Measurements from ENCODE around the gene RPS6KB2. TPM values are rescaled to one million over a fixed set of nuclear protein-coding genes. Genes with fewer than 3 reads are reported as not detected.

The RPS6KB2 gene
- total and polyA plus RNA-seq, 9 of the 15 experiments (the other 6 are each of a cell fraction or from before 2014, with no cell fraction given), result 0.42 to 122 (median 82.6) TPM

DNA sequence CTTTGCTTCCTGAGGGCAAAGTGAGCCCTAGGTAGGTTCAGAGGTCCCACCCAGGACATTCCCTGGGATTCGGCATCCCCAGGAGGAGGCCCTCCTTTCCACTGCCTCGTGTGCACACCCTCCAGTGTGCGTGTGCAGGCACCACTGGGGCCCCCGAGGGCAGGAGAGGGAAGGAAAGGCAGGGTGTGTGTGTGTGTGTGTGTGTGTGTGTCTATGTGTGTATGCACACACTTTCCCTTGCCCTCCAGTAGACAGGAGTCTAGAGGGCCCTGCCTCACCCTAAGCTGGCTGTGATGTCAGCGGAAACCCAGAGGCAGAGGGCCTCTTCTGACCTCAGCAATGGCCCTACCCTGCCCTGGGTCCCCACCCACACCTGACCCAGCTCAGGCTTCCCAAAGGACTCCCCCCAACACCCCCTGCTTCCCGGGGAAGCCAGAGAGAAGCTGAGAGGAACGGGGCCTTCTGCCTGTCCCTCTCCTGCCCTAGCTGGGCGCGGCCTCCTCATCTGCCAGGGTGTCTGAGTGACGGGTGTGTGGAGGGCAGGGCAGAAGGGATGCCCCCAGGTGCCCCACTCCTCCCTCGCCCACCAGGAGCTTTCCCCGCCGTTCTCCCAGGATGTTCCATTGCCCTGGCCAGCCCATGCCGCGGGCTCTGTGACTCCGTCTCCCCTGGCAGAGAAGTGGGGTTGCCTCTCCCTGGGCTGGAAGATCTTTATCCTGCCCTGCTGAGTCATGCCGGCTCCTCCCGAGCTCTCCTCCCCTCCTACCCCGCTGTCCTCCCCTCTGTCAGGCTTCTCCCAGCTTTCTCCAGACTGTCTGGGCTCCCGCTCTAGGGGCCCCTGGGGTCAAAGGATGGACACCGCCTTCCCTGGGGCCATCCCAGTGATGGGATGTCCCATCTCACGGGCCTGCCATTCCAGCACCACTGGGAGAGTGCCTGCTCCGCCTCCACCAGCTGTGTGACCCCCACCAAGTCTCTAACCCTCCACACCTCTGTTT, 48.9 kb upstream of the RPS6KB2 start (continued):
- TF ChIP-seq ZNF197 (CRISPR knock-in tag; IDR thresholded peaks at IDR 0.05; ENCODE audit: low read depth) (no peak), PRPF4 (IDR thresholded peaks at IDR 0.05; ENCODE audit: insufficient read depth, low read depth, low read length, poor library complexity, severe bottlenecking) (no peak), E2F3 (CRISPR knock-in tag; IDR thresholded peaks at IDR 0.05) (peak; percentile 44; the same call in 1 of the 2 replicates), CBX8 (IDR thresholded peaks at IDR 0.05; ENCODE audit: borderline replicate concordance, extremely low read depth, low read depth, low read length, poor library complexity, severe bottlenecking) (no peak), CEBPG (CRISPR knock-in tag; IDR thresholded peaks at IDR 0.05) (no peak), CEBPG (tag; conservative IDR thresholded peaks at IDR 0.05 in 1 of 2, IDR thresholded peaks at IDR 0.05 in 1 of 2) (no peak), KLF1 (tag; IDR thresholded peaks at IDR 0.05) (peak; percentile 18; the same call in 1 of the 2 replicates), CHD4 (IDR thresholded peaks at IDR 0.05; ENCODE audit: insufficient read depth, insufficient replicate concordance, low read depth, low read length, poor library complexity, severe bottlenecking) (no peak), SRSF1 (IDR thresholded peaks at IDR 0.05; ENCODE audit: low read depth, low read length) (no peak), ZNF316 (IDR thresholded peaks at IDR 0.05) (peak; percentile 87), TAF9B (IDR thresholded peaks at IDR 0.05; ENCODE audit: partially characterized antibody) (no peak), ZBTB17 (CRISPR knock-in tag; IDR thresholded peaks at IDR 0.05) (peak; percentile 64; the same call in 1 of the 2 replicates), ERF (CRISPR knock-in tag; IDR thresholded peaks at IDR 0.05) (peak; percentile 90)
- TF ChIP-seq, protein P1, sequence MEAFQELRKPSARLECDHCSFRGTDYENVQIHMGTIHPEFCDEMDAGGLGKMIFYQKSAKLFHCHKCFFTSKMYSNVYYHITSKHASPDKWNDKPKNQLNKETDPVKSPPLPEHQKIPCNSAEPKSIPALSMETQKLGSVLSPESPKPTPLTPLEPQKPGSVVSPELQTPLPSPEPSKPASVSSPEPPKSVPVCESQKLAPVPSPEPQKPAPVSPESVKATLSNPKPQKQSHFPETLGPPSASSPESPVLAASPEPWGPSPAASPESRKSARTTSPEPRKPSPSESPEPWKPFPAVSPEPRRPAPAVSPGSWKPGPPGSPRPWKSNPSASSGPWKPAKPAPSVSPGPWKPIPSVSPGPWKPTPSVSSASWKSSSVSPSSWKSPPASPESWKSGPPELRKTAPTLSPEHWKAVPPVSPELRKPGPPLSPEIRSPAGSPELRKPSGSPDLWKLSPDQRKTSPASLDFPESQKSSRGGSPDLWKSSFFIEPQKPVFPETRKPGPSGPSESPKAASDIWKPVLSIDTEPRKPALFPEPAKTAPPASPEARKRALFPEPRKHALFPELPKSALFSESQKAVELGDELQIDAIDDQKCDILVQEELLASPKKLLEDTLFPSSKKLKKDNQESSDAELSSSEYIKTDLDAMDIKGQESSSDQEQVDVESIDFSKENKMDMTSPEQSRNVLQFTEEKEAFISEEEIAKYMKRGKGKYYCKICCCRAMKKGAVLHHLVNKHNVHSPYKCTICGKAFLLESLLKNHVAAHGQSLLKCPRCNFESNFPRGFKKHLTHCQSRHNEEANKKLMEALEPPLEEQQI (IDR thresholded peaks at IDR 0.05), result no peak
- TF ChIP-seq, protein P2, sequence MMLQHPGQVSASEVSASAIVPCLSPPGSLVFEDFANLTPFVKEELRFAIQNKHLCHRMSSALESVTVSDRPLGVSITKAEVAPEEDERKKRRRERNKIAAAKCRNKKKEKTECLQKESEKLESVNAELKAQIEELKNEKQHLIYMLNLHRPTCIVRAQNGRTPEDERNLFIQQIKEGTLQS (IDR thresholded peaks at IDR 0.05), result peak; percentile 85
- TF ChIP-seq, protein P2 (CRISPR knock-in tag; conservative IDR thresholded peaks at IDR 0.05), result no peak
- TF ChIP-seq, protein P3, sequence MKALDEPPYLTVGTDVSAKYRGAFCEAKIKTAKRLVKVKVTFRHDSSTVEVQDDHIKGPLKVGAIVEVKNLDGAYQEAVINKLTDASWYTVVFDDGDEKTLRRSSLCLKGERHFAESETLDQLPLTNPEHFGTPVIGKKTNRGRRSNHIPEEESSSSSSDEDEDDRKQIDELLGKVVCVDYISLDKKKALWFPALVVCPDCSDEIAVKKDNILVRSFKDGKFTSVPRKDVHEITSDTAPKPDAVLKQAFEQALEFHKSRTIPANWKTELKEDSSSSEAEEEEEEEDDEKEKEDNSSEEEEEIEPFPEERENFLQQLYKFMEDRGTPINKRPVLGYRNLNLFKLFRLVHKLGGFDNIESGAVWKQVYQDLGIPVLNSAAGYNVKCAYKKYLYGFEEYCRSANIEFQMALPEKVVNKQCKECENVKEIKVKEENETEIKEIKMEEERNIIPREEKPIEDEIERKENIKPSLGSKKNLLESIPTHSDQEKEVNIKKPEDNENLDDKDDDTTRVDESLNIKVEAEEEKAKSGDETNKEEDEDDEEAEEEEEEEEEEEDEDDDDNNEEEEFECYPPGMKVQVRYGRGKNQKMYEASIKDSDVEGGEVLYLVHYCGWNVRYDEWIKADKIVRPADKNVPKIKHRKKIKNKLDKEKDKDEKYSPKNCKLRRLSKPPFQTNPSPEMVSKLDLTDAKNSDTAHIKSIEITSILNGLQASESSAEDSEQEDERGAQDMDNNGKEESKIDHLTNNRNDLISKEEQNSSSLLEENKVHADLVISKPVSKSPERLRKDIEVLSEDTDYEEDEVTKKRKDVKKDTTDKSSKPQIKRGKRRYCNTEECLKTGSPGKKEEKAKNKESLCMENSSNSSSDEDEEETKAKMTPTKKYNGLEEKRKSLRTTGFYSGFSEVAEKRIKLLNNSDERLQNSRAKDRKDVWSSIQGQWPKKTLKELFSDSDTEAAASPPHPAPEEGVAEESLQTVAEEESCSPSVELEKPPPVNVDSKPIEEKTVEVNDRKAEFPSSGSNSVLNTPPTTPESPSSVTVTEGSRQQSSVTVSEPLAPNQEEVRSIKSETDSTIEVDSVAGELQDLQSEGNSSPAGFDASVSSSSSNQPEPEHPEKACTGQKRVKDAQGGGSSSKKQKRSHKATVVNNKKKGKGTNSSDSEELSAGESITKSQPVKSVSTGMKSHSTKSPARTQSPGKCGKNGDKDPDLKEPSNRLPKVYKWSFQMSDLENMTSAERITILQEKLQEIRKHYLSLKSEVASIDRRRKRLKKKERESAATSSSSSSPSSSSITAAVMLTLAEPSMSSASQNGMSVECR (CRISPR knock-in tag; IDR thresholded peaks at IDR 0.05), result no peak
- TF ChIP-seq, protein P4, sequence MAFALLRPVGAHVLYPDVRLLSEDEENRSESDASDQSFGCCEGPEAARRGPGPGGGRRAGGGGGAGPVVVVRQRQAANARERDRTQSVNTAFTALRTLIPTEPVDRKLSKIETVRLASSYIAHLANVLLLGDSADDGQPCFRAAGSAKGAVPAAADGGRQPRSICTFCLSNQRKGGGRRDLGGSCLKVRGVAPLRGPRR (CRISPR knock-in tag; IDR thresholded peaks at IDR 0.05), result 0 out of 2 replicates have a peak, but pooled peaks have one; percentile 24

Measured in K562 (cell line).